Trophoblast cell (in vitro differentiated cells and primary cell): Measurements from ENCODE around the gene C3orf18.
A peak's percentile ranks its signal among the peaks of the same experiment; 100 is the strongest.

Experiments used
- DNase-seq, 2 donors: peaks; one replicate each; pipeline ENCODE4 v3.0.0-alpha.2; 2016
- H2AFZ ChIP-seq: 2 replicates; pipeline ENCODE4 v1.6.1; 2013; ENCODE audit warnings: low read length, moderate library complexity, mild to moderate bottlenecking; ENCODE audit not compliant: insufficient read depth, poor library complexity
- H2AK5ac ChIP-seq: 2 replicates; pipeline ENCODE4 v1.6.1; 2013; ENCODE audit warnings: mild to moderate bottlenecking, low read length
- H2BK120ac ChIP-seq: 2 replicates; pipeline ENCODE4 v1.6.1; 2013; ENCODE audit warnings: low read length, mild to moderate bottlenecking, moderate library complexity; ENCODE audit not compliant: insufficient read depth, poor library complexity
- H2BK12ac ChIP-seq: 2 replicates; pipeline ENCODE4 v1.6.1; 2013; ENCODE audit warnings: mild to moderate bottlenecking, low read length, moderate library complexity
- H2BK5ac ChIP-seq: 2 replicates; pipeline ENCODE4 v1.6.1; 2013; ENCODE audit warnings: low read length, low read depth, moderate library complexity, mild to moderate bottlenecking; ENCODE audit not compliant: poor library complexity
- H3K14ac ChIP-seq: 2 replicates; pipeline ENCODE4 v1.6.1; 2013; ENCODE audit warnings: mild to moderate bottlenecking, low read length
- H3K18ac ChIP-seq: 2 replicates; pipeline ENCODE4 v1.6.1; 2013; ENCODE audit warnings: mild to moderate bottlenecking, low read length
- H3K23ac ChIP-seq: 2 replicates; pipeline ENCODE4 v1.6.1; 2013; ENCODE audit warnings: low read length
- H3K27ac ChIP-seq: 2 replicates; pipeline ENCODE4 v1.5.1; 2013; ENCODE audit warnings: low read depth, mild to moderate bottlenecking, inconsistent platforms, low read length, moderate library complexity
- H3K27me3 ChIP-seq: 2 replicates; pipeline ENCODE4 v1.6.1; 2013; ENCODE audit warnings: inconsistent platforms, mild to moderate bottlenecking, low read length, moderate library complexity; ENCODE audit not compliant: insufficient read depth
- H3K36me3 ChIP-seq, 2 experiments: 1 replicate in 1 of 2; 2 replicates in 1 of 2; pipeline ENCODE4 v1.6.1; 2013; ENCODE audit warnings: low read length in 2 of 2, mild to moderate bottlenecking in 2 of 2, moderate library complexity in 1 of 2; ENCODE audit not compliant: insufficient read depth in 2 of 2, control insufficient read depth in 1 of 2
- H3K4ac ChIP-seq: 2 replicates; pipeline ENCODE4 v1.6.1; 2013; ENCODE audit warnings: low read depth, mild to moderate bottlenecking, low read length, moderate library complexity
- H3K4me1 ChIP-seq, 2 experiments: 1 replicate in 1 of 2; 2 replicates in 1 of 2; pipeline ENCODE4 v1.6.1; 2013; ENCODE audit warnings: low read length in 2 of 2, mild to moderate bottlenecking in 2 of 2, moderate library complexity in 1 of 2; ENCODE audit not compliant: insufficient read depth in 2 of 2, control insufficient read depth in 1 of 2
- H3K4me2 ChIP-seq: 2 replicates; pipeline ENCODE4 v1.6.1; 2013; ENCODE audit warnings: inconsistent platforms, mild to moderate bottlenecking, low read length, moderate library complexity
- H3K4me3 ChIP-seq: 2 replicates; pipeline ENCODE4 v1.5.1; 2013; ENCODE audit warnings: mild to moderate bottlenecking, low read depth, low read length, inconsistent platforms
- H3K79me1 ChIP-seq: one replicate; pipeline ENCODE4 v1.6.1; 2013; ENCODE audit warnings: low read length
- H3K79me2 ChIP-seq: 2 replicates; pipeline ENCODE4 v1.6.1; 2013; ENCODE audit warnings: low read length, mild to moderate bottlenecking; ENCODE audit not compliant: control insufficient read depth, insufficient read depth, poor library complexity
- H3K9ac ChIP-seq: 2 replicates; pipeline ENCODE4 v1.6.1; 2013; ENCODE audit warnings: mild to moderate bottlenecking, low read length
- H3K9me3 ChIP-seq: 2 replicates; pipeline ENCODE4 v1.6.1; 2013; ENCODE audit warnings: low read depth, mild to moderate bottlenecking, control low read depth, inconsistent platforms, low read length; ENCODE audit not compliant: insufficient read depth
- H4K12ac ChIP-seq: 2 replicates; pipeline ENCODE4 v1.6.1; 2013; ENCODE audit warnings: low read depth, mild to moderate bottlenecking, low read length, moderate library complexity
- H4K8ac ChIP-seq: 2 replicates; pipeline ENCODE4 v1.6.1; 2013; ENCODE audit warnings: low read depth, mild to moderate bottlenecking, low read length, moderate library complexity
- H4K91ac ChIP-seq: one replicate; pipeline ENCODE4 v1.6.1; 2013; ENCODE audit warnings: low read depth, mild to moderate bottlenecking, low read length, moderate library complexity
- WGBS: extraction: QIAGEN DNeasy Blood & Tissue Kit; methylation state at CpG from one replicate; pipeline ENCODE4 v1.1.7; 2013; ENCODE audit warnings: missing lambda C conversion rate; ENCODE audit not compliant: insufficient read length, insufficient coverage; ENCODE audit errors: extremely low coverage; 5-methylcytosine and 5-hydroxymethylcytosine counted together

C3orf18 gene

DNA sequence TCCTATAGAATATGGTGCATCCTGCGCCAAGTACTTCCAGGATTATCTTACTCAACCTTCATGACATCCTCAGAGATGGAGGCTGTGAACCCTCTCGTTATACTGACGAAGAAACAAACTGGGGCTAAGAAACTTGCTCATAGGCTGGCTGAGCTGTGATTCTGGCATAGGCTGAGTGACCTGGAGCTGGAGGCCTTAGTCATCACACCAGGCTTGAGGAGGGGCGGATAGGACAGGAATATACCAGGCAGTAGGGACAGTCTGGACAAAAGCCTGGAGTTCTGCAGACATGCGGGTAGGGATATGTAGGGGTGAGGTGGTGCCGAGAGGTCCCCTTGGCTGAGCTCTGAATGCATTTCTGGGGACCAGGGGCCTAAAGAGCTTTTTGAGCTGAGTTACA lies 19.8 kb upstream of the C3orf18 start:
- Histone ChIP-seq H3K36me3 (peaks cover 0 to 3% of the 10 kb centered on the region in 2 experiments), H4K12ac (no peak overlapping the region), H3K4me1 (peaks cover 10 to 11% of the 10 kb centered on the region in 2 experiments), H4K91ac (no peak overlapping the region), H2BK120ac (no peak overlapping the region), H3K4me3 (no peak overlapping the region), H3K18ac (no peak overlapping the region), H3K9me3 (no peaks in the 10 kb centered on the region), H4K8ac (no peak overlapping the region), H3K27me3 (no peaks in the 10 kb centered on the region), H3K9ac (no peak overlapping the region), H3K79me1 (peaks cover 10% of the 10 kb centered on the region), H2BK5ac (no peak overlapping the region), H3K4ac (no peak overlapping the region), H2AK5ac (no peak overlapping the region), H3K14ac (no peak overlapping the region), H3K4me2 (no peak overlapping the region), H3K27ac (no peak overlapping the region), H2AFZ (no peak overlapping the region), H2BK12ac (no peak overlapping the region), H3K79me2 (peaks cover 3% of the 10 kb centered on the region), H3K23ac (no peak overlapping the region)
- DNase-seq, result no peak
- no CpG with 5 or more reads among the region's 6 CpGs for WGBS

DNA sequence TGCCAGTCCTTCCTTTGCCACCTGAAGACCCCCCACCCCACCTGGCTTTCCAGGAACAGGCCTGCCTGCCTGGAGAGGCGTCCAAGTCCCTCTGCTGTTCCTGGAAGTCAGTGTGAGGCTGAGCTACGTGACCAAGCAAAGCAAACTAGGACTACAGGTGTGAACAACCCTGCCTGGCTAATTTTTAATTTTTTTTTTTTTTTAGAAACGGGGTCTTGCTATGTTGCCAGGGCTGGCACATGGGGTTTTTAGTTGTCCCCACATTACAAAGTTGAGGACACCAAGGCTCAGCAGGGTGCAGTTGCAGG lies 19.2 kb upstream of the C3orf18 start:
- Histone ChIP-seq H3K14ac (no peak overlapping the region), H3K36me3 (peaks cover 0 to 5% of the 10 kb centered on the region in 2 experiments), H3K79me1 (peaks cover 10% of the 10 kb centered on the region), H3K4me1 (peaks cover 10 to 11% of the 10 kb centered on the region in 2 experiments), H4K8ac (no peak overlapping the region), H4K12ac (no peak overlapping the region), H3K18ac (no peak overlapping the region), H2BK120ac (no peak overlapping the region), H3K23ac (no peak overlapping the region), H4K91ac (no peak overlapping the region), H3K4me2 (no peak overlapping the region), H3K9me3 (no peaks in the 10 kb centered on the region), H2BK12ac (no peak overlapping the region), H3K4me3 (no peak overlapping the region), H3K79me2 (peaks cover 3% of the 10 kb centered on the region), H2AK5ac (no peak overlapping the region), H3K9ac (no peak overlapping the region), H2AFZ (no peak overlapping the region), H3K27ac (no peak overlapping the region), H3K27me3 (no peaks in the 10 kb centered on the region), H2BK5ac (no peak overlapping the region), H3K4ac (no peak overlapping the region)
- no peak for DNase-seq
- WGBS, result no CpG with 5 or more reads among the region's 3 CpGs

DNA sequence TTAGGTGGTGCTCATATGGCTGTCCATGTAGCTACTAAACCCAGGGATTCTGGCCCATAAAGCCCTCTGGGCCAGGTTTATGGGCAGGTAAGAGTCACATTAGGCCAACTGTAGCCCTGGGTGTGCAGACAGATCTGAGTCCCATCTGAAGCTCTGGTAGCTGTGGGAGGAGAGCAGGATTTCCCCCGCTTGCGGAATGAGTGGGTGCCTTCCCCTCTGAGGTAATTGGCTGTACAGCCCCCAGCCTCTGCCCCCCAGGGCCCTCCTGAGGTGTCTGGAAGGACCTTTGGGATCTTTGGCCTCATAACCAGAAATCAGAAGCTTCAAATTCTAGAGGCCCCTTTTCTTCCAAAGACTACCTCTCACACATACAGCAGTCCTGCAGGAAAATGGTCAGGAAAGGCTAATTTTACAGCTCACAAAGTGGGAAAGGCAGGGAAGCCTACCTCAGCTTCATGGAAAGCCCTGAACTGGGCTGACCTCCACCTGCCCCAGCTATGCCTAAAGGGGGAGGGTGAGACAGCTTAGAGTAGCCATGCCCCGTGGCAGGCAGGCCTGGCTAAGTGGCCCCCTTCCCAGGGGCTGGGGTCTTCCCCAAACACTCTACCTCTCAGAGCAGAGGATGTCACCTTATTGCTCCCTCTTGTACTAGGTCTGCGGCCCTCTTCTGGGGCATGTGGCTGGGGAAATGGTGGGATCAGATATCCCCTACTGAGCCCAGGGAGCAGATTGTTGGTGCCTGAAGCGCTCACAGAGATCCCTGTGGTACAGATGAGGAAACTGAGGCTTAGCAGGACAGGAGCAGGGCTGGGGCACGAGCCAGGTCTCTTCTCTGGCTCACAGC lies 18.6 kb upstream of the C3orf18 start:
- peaks cover 10 to 11% of the 10 kb centered on the region in 2 experiments for H3K4me1 ChIP-seq
- no peak overlapping the region for H3K4ac ChIP-seq
- H3K27ac ChIP-seq, result no peak overlapping the region
- H2BK12ac ChIP-seq, result no peak overlapping the region
- H3K79me1 ChIP-seq, result peaks cover 10% of the 10 kb centered on the region
- no peak for DNase-seq
- no peaks in the 10 kb centered on the region for H3K9me3 ChIP-seq
- no peak overlapping the region for H4K91ac ChIP-seq
- H3K4me3 ChIP-seq, result no peak overlapping the region
- no peak overlapping the region for H4K8ac ChIP-seq
- H2AK5ac ChIP-seq, result no peak overlapping the region
- no peak overlapping the region for H2BK120ac ChIP-seq
- no peak overlapping the region for H3K18ac ChIP-seq
- no peak overlapping the region for H2AFZ ChIP-seq
- no peak overlapping the region for H3K14ac ChIP-seq
- no peaks in the 10 kb centered on the region for H3K27me3 ChIP-seq
- H3K9ac ChIP-seq, result no peak overlapping the region
- no peak overlapping the region for H3K4me2 ChIP-seq
- peaks cover 2 to 7% of the 10 kb centered on the region in 2 experiments for H3K36me3 ChIP-seq
- no peak overlapping the region for H2BK5ac ChIP-seq
- H3K23ac ChIP-seq, result no peak overlapping the region
- no CpG with 5 or more reads among the region's 6 CpGs for WGBS
- H4K12ac ChIP-seq, result no peak overlapping the region
- H3K79me2 ChIP-seq, result peaks cover 3% of the 10 kb centered on the region

- no peak overlapping the region for H3K9ac ChIP-seq
- no peak overlapping the region for H2AFZ ChIP-seq
- H4K12ac ChIP-seq, result no peak overlapping the region
- H3K18ac ChIP-seq, result no peak overlapping the region
- no peak overlapping the region for H3K4ac ChIP-seq
- peaks cover 10 to 11% of the 10 kb centered on the region in 2 experiments for H3K4me1 ChIP-seq
- no peak overlapping the region for H3K4me3 ChIP-seq
- no peaks in the 10 kb centered on the region for H3K9me3 ChIP-seq
- H3K14ac ChIP-seq, result no peak overlapping the region
- no peak overlapping the region for H3K23ac ChIP-seq
- H3K36me3 ChIP-seq, result peaks cover 2 to 19% of the 10 kb centered on the region in 2 experiments
- peak; percentile 52 to 71 for DNase-seq
- H3K79me1 ChIP-seq, result peaks cover 10% of the 10 kb centered on the region
- H3K79me2 ChIP-seq, result peaks cover 3% of the 10 kb centered on the region
- no peaks in the 10 kb centered on the region for H3K27me3 ChIP-seq
- peak overlapping the region; percentile 59 for H4K8ac ChIP-seq
- peak overlapping the region; percentile 56 for H4K91ac ChIP-seq
- peak overlapping the region; percentile 6 for H2BK12ac ChIP-seq
- WGBS, result no CpG with 5 or more reads among the region's 2 CpGs
- no peak overlapping the region for H2BK5ac ChIP-seq
- no peak overlapping the region for H3K27ac ChIP-seq
- no peak overlapping the region for H3K4me2 ChIP-seq
- H2BK120ac ChIP-seq, result no peak overlapping the region
- H2AK5ac ChIP-seq, result no peak overlapping the region
Measured at GRCh38 chr3:50584391-50584790, 16.8 kb upstream of the C3orf18 start.
